ENCODE measurements around the gene DGKA. TPM values are rescaled to one million over a fixed set of nuclear protein-coding genes. Genes with fewer than 3 reads are reported as not detected.

DGKA gene
- total and polyA plus RNA-seq, 2 of the 13 experiments (the other 11 are each of a cell fraction or from before 2014, with no cell fraction given), result 2.4 to 5.4 TPM

- TF ChIP-seq ZHX1 (CRISPR knock-in tag; IDR thresholded peaks at IDR 0.05; ENCODE audit: low read depth) (peak; percentile 84; the same call in 1 of the 2 replicates), TAF1 (CRISPR knock-in tag; IDR thresholded peaks at IDR 0.05) (peak; percentile 68), CBX5 (CRISPR knock-in tag; IDR thresholded peaks at IDR 0.05; ENCODE audit: borderline replicate concordance) (0 out of 2 replicates have a peak, but pooled peaks have one; percentile 15), KMT2B (CRISPR knock-in tag; IDR thresholded peaks at IDR 0.05) (peak; percentile 63), ZNF777 (CRISPR knock-in tag; IDR thresholded peaks at IDR 0.05) (peak; percentile 50), SMARCC2 (IDR thresholded peaks at IDR 0.05) (no peak), ZSCAN9 (CRISPR knock-in tag; IDR thresholded peaks at IDR 0.05; ENCODE audit: borderline replicate concordance) (no peak), CHCHD3 (CRISPR knock-in tag; IDR thresholded peaks at IDR 0.05) (no peak), NCOA1 (CRISPR knock-in tag; IDR thresholded peaks at IDR 0.05) (no peak), ASH2L (IDR thresholded peaks at IDR 0.05; ENCODE audit: insufficient read length, low read depth, low read length) (peak; percentile 77), ZNF574 (CRISPR knock-in tag; IDR thresholded peaks at IDR 0.05) (peak; percentile 70), KAT2B (IDR thresholded peaks at IDR 0.05; ENCODE audit: borderline replicate concordance, low read depth, low read length) (no peak), CREB1 (IDR thresholded peaks at IDR 0.05) (0 out of 2 replicates have a peak, but pooled peaks have one; percentile 4), CREB1 (CRISPR knock-in tag; IDR thresholded peaks at IDR 0.05) (no peak), IRF1 (CRISPR knock-in tag; IDR thresholded peaks at IDR 0.05; ENCODE audit: low read depth) (no peak), ZNF276 (CRISPR knock-in tag; IDR thresholded peaks at IDR 0.05; ENCODE audit: low read depth) (no peak), ZBTB43 (CRISPR knock-in tag; conservative IDR thresholded peaks at IDR 0.05) (no peak), ZBTB34 (CRISPR knock-in tag; IDR thresholded peaks at IDR 0.05) (no peak)
Observed at GRCh38 chr12:55926738-55927587, 4.0 kb upstream of the DGKA start (continued).
